Ishikawa (cell line): ENCODE measurements around the gene GET4.

Experiments used
- CEBPB ChIP-seq: IDR thresholded peaks from 2 replicates; pipeline ENCODE4 v1.6.1; 2012
- CREB1 ChIP-seq: IDR thresholded peaks from 2 replicates; pipeline ENCODE4 v1.6.1; 2012; ENCODE audit warnings: low read depth
- EGR1 ChIP-seq: IDR thresholded peaks from 2 replicates; pipeline ENCODE4 v1.6.1; 2012
- EP300 ChIP-seq: IDR thresholded peaks from 2 replicates; pipeline ENCODE4 v1.6.1; 2012; ENCODE audit warnings: borderline replicate concordance
- FOXM1 ChIP-seq: IDR thresholded peaks from 2 replicates; pipeline ENCODE4 v1.6.1; 2012; ENCODE audit warnings: low read depth, borderline replicate concordance
- RAD21 ChIP-seq: IDR thresholded peaks from 2 replicates; pipeline ENCODE4 v1.6.1; 2012; ENCODE audit warnings: low read depth
- TAF1 ChIP-seq: IDR thresholded peaks from 2 replicates; pipeline ENCODE4 v1.6.1; 2012; ENCODE audit warnings: low read depth, mild to moderate bottlenecking
- TCF12 ChIP-seq: IDR thresholded peaks from 2 replicates; pipeline ENCODE4 v1.6.1; 2012; ENCODE audit warnings: low read depth
- TEAD4 ChIP-seq: IDR thresholded peaks from 2 replicates; pipeline ENCODE4 v1.6.1; 2012
- YY1 ChIP-seq: IDR thresholded peaks from 2 replicates; pipeline ENCODE4 v1.6.1; 2012; ENCODE audit warnings: low read depth
- ZBTB7A ChIP-seq: IDR thresholded peaks from 2 replicates; pipeline ENCODE4 v1.6.1; 2012; ENCODE audit warnings: low read depth
- TF ChIP-seq, protein P1 (sequence below): IDR thresholded peaks from 2 replicates; pipeline ENCODE4 v1.6.1; 2012; ENCODE audit warnings: low read depth, mild to moderate bottlenecking
- TF ChIP-seq, protein P2 (sequence below): IDR thresholded peaks from 2 replicates; pipeline ENCODE4 v1.6.1; 2012
- TF ChIP-seq, protein P3 (sequence below): IDR thresholded peaks from 2 replicates; pipeline ENCODE4 v1.6.1; 2012

GET4 gene

DNA sequence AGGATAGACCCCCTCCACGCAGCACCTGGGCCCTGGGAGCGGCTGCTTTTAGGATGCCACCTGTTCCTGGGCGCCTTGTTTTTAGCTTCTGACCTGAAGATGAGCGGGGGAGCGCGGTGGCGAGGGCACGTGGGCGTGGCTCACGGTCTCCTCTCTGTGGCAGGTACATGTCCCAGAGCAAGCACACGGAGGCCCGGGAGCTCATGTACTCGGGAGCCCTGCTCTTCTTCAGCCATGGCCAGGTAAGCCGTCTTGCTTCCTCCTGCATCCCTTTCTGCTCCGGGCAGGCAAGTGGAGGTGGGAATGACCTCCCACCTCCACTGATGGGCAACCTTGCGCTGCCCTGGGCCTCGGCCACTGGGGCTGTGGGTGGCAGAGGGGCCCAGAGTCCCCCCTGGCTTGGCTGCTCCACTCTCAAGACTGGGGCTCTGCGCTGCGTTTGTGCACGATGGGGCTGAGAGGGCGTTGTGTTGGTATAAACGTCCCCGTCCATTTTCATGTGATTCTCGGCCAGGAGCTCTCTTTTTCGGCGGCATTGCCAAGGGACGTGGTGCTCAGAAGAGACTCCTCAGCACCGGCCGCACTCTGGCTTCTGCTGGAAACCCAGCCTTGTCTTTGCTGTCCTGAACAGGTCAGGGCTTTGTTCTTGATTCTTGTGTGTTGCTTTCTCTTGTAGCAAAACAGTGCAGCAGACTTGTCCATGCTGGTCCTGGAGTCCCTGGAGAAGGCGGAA lies 9.7 kb downstream of the GET4 start:
- TF ChIP-seq RAD21 (no peak), YY1 (no peak), TCF12 (no peak), CEBPB (no peak), EGR1 (no peak), ZBTB7A (no peak), TAF1 (no peak), FOXM1 (no peak), EP300 (no peak), CREB1 (no peak), TEAD4 (no peak)
- TF ChIP-seq, protein P1, sequence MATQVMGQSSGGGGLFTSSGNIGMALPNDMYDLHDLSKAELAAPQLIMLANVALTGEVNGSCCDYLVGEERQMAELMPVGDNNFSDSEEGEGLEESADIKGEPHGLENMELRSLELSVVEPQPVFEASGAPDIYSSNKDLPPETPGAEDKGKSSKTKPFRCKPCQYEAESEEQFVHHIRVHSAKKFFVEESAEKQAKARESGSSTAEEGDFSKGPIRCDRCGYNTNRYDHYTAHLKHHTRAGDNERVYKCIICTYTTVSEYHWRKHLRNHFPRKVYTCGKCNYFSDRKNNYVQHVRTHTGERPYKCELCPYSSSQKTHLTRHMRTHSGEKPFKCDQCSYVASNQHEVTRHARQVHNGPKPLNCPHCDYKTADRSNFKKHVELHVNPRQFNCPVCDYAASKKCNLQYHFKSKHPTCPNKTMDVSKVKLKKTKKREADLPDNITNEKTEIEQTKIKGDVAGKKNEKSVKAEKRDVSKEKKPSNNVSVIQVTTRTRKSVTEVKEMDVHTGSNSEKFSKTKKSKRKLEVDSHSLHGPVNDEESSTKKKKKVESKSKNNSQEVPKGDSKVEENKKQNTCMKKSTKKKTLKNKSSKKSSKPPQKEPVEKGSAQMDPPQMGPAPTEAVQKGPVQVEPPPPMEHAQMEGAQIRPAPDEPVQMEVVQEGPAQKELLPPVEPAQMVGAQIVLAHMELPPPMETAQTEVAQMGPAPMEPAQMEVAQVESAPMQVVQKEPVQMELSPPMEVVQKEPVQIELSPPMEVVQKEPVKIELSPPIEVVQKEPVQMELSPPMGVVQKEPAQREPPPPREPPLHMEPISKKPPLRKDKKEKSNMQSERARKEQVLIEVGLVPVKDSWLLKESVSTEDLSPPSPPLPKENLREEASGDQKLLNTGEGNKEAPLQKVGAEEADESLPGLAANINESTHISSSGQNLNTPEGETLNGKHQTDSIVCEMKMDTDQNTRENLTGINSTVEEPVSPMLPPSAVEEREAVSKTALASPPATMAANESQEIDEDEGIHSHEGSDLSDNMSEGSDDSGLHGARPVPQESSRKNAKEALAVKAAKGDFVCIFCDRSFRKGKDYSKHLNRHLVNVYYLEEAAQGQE: no peak
- TF ChIP-seq, protein P2, sequence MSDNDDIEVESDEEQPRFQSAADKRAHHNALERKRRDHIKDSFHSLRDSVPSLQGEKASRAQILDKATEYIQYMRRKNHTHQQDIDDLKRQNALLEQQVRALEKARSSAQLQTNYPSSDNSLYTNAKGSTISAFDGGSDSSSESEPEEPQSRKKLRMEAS: no peak
- TF ChIP-seq, protein P3, sequence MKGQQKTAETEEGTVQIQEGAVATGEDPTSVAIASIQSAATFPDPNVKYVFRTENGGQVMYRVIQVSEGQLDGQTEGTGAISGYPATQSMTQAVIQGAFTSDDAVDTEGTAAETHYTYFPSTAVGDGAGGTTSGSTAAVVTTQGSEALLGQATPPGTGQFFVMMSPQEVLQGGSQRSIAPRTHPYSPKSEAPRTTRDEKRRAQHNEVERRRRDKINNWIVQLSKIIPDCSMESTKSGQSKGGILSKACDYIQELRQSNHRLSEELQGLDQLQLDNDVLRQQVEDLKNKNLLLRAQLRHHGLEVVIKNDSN: no peak

DNA sequence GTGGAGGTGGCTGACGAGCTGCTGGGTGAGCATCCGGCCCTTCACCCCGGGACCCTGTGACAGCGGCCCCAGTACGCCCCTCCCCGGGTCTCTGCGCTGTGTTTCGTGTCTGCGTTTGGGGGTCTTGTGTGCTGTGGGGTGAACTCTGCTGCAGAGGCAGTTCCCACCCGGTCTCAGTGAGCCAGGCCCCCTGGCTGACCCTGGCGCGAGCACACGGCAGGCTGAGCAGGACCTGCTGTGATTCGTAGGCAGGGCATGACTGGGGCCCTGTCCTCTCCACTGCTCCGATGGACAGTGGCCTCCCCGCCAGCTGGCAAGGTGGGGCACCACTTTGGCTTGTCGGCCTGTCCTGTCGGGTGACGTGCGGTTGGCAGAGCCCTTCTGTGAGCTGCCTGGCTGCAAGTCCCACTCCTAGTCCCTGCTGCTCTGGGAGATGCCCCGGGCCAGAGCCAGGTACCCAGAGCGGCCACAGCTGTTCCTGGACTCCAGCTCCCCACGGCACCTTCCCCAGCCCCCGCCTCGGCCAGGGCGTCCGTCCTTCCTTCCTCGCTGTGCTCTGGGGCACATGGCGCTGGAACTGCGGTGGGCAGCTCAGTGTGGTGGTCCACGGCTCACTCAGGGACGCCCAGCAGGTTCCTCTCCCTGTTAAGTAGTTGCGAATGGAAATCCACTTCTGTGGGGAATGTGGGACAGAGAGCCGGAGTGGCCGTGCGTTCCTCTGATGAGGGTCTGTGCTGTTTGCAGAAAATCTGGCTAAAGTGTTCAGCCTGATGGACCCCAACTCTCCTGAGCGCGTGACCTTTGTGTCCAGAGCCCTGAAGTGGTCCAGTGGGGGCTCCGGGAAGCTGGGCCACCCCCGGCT lies 10.5 kb downstream of the GET4 start:
- TF ChIP-seq RAD21 (no peak), ZBTB7A (no peak), TCF12 (no peak), CEBPB (no peak), YY1 (no peak), TAF1 (no peak), FOXM1 (no peak), TEAD4 (no peak), EP300 (no peak), CREB1 (no peak), EGR1 (no peak)
- TF ChIP-seq, protein P1: no peak
- TF ChIP-seq, protein P2: no peak
- TF ChIP-seq, protein P3: no peak

DNA sequence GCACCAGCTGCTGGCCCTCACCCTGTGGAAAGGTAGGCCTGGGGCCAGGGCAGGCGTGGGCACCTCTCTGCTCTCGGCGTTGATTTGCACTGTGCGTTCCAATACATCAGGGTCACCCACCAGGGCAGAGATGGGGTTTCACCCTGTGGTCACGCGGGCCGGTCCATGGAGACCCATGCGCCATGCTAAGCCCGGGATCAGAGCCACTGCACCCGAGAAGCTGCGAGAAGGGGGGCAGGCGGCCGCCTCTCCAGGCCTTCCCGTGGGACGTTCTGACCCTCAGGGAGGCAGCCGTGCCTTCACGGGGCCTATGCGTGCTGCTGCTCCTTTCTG lies 11.1 kb downstream of the GET4 start:
- TF ChIP-seq EGR1: no peak
- TF ChIP-seq EP300: no peak
- TF ChIP-seq, protein P2: no peak
- TF ChIP-seq, protein P1: no peak
- no peak for TF ChIP-seq TAF1
- TF ChIP-seq CEBPB: no peak
